A673 (cell line): ENCODE measurements around the gene RTP3.

Source experiments
- CTCF ChIP-seq: fragments of 300-800, 200-600 bp; sonication (generic); conservative IDR thresholded peaks from 2 replicates; pipeline ENCODE4 v1.5.1; 2017; ENCODE audit warnings: low read depth, mild to moderate bottlenecking, antibody characterized with exemption, low read length, moderate library complexity, mixed read lengths
- EZH2 ChIP-seq: fragments of 200-600 bp; sonication (generic); IDR thresholded peaks from 2 replicates; pipeline ENCODE4 v1.6.1; 2017; ENCODE audit warnings: borderline replicate concordance, low read depth, mild to moderate bottlenecking, mixed read lengths, antibody characterized with exemption, low read length; ENCODE audit not compliant: poor library complexity, severe bottlenecking

GRCh38 chr3:46501702-46502101 lies 3.9 kb downstream of the RTP3 start:
- TF ChIP-seq CTCF (no peak), EZH2 (no peak)
